Renal pelvis (tissue), 4 donors: Measurements from ENCODE around the gene LAYN. TPM values are rescaled to one million over a fixed set of nuclear protein-coding genes. Genes with fewer than 3 reads are reported as not detected.

Experiments
- DNase-seq: peaks from one replicate; pipeline ENCODE4 v3.0.0-alpha.2; 2013
- polyA plus RNA-seq, 3 donors: library from polyadenylated mRNA; unstranded; fragments of 120-200 nt; gene quantifications; one replicate each; pipeline ENCODE4 v1.2.1, GENCODE V29; 2013; ENCODE audit not compliant: insufficient read length in 3 of 3

Gene LAYN
- polyA plus RNA-seq, 3 donors = 6.4 to 7.6 (median 7.1) TPM

- DNase-seq = no peak
Observed at GRCh38 chr11:111589886-111590499, 49.5 kb downstream of the LAYN start.

GRCh38 chr11:111591187-111591960, 50.9 kb downstream of the LAYN start:
- DNase-seq = no peak

GRCh38 chr11:111592491-111592890, 52.0 kb downstream of the LAYN start:
- DNase-seq = no peak

- no peak for DNase-seq
Observed at GRCh38 chr11:111596319-111596718, 55.8 kb downstream of the LAYN start.

- DNase-seq = no peak
Observed at GRCh38 chr11:111598148-111598547, 57.6 kb downstream of the LAYN start.

GRCh38 chr11:111598559-111598958, 58.0 kb downstream of the LAYN start:
- DNase-seq = no peak

GRCh38 chr11:111601636-111601978, 61.1 kb downstream of the LAYN start:
- no peak for DNase-seq

GRCh38 chr11:111601979-111602864, 61.7 kb downstream of the LAYN start, which contains the start of gene SIK2:
TSS of gene SIK2 (plus strand) at chr11:111602449. CDS start at chr11:111602564, 115 bp downstream.
- peak; percentile 96 for DNase-seq

- DNase-seq = peak; percentile 37
Observed at GRCh38 chr11:111602865-111603610, 62.5 kb downstream of the LAYN start.

GRCh38 chr11:111603611-111604130, 63.2 kb downstream of the LAYN start:
- DNase-seq = no peak

GRCh38 chr11:111604392-111605009, 64.0 kb downstream of the LAYN start:
- peak; percentile 22 for DNase-seq

- no peak for DNase-seq
Observed at GRCh38 chr11:111605681-111606080, 65.2 kb downstream of the LAYN start.

GRCh38 chr11:111606986-111607385, 66.5 kb downstream of the LAYN start:
- DNase-seq = no peak

GRCh38 chr11:111607751-111608150, 67.2 kb downstream of the LAYN start:
- DNase-seq = no peak

Other genes with a start within 250 kb of the LAYN start
- gene POU2AF3, start 242.2 kb upstream of the LAYN start, polyA plus RNA-seq = 1 to 10 TPM; 8.9 to 9.7 (median 9.0) TPM
- 1 to 10 TPM in 1 of 3 donors, under 1 TPM in 2; 0.55 to 1.6 (median 0.56) TPM for gene POU2AF1, start 161.4 kb upstream of the LAYN start, polyA plus RNA-seq
- gene BTG4, start 28.3 kb upstream of the LAYN start, polyA plus RNA-seq = not detected
- under 1 TPM; 0.06 to 0.09 (median 0.08) TPM for gene HOATZ, start 25.9 kb upstream of the LAYN start, polyA plus RNA-seq
- gene SIK2, start 61.7 kb downstream of the LAYN start, polyA plus RNA-seq = 10 to 100 TPM; 20.0 to 24.7 (median 23.9) TPM
- gene PPP2R1B, start 225.7 kb downstream of the LAYN start, polyA plus RNA-seq = 10 to 100 TPM; 18.0 to 30.6 (median 20.7) TPM